DND-41 (cell line): Measurements from ENCODE around the gene LGALS3BP.
"Not testable (repeated sequence)": the region's sequence is repeated elsewhere in the genome, so short reads cannot be mapped to it uniquely, and the experiment has no call there.

Experiments used
- ATAC-seq: fragments of 200-7000 bp; cut with Tn5 transposase; 3 replicates; pipeline ENCODE4 v1.9.1; 2021; ENCODE audit warnings: low read depth; ENCODE audit not compliant: insufficient read depth
- DNase-seq: peaks from one replicate; pipeline ENCODE4 v3.0.0-alpha.2; 2020
- H2AFZ ChIP-seq: 2 replicates; pipeline ENCODE4 v1.6.0; 2012; ENCODE audit warnings: low read depth, low read length
- H3K27ac ChIP-seq: 2 replicates; pipeline ENCODE4 v1.5.1; 2012; ENCODE audit warnings: low read length, inconsistent platforms
- H3K27me3 ChIP-seq: fragments of 200-600 bp; sonication (generic); 2 replicates; pipeline ENCODE4 v1.6.0; 2012; ENCODE audit warnings: low read length, mild to moderate bottlenecking, inconsistent platforms; ENCODE audit not compliant: insufficient read depth, poor library complexity
- H3K36me3 ChIP-seq: 2 replicates; pipeline ENCODE4 v1.5.1; 2012; ENCODE audit warnings: low read length, inconsistent platforms; ENCODE audit not compliant: insufficient read depth
- H3K4me1 ChIP-seq: 2 replicates; pipeline ENCODE4 v1.5.1; 2012; ENCODE audit warnings: mild to moderate bottlenecking, low read length; ENCODE audit not compliant: insufficient read depth
- H3K4me2 ChIP-seq: 2 replicates; pipeline ENCODE4 v1.6.0; 2012; ENCODE audit warnings: mild to moderate bottlenecking, moderate library complexity, low read length, inconsistent platforms; ENCODE audit not compliant: insufficient read depth
- H3K4me3 ChIP-seq, 2 experiments: fragments of 200-600 bp in 1 of 2; shearing (Covaris generic) in 1 of 2; 2 replicates each; pipeline ENCODE4 v1.5.1; 2012 to 2016; ENCODE audit warnings: inconsistent platforms in 2 of 2, low read length in 2 of 2, mild to moderate bottlenecking in 2 of 2, low read depth in 1 of 2, moderate library complexity in 1 of 2
- H3K79me2 ChIP-seq: 2 replicates; pipeline ENCODE4 v1.6.0; 2012; ENCODE audit warnings: low read length, inconsistent platforms; ENCODE audit not compliant: insufficient read depth
- H3K9ac ChIP-seq: 2 replicates; pipeline ENCODE4 v1.6.0; 2012; ENCODE audit warnings: low read depth, mild to moderate bottlenecking, inconsistent platforms, low read length, moderate library complexity
- H3K9me3 ChIP-seq: 2 replicates; pipeline ENCODE4 v1.5.1; 2012; ENCODE audit warnings: low read length, moderate library complexity, mild to moderate bottlenecking, inconsistent platforms; ENCODE audit not compliant: insufficient read depth, severe bottlenecking
- H4K20me1 ChIP-seq: 2 replicates; pipeline ENCODE4 v1.6.0; 2012; ENCODE audit warnings: low read length; ENCODE audit not compliant: insufficient read depth
- CTCF ChIP-seq: IDR thresholded peaks from 2 replicates; pipeline ENCODE4 v1.5.1; 2012; ENCODE audit warnings: borderline replicate concordance, low read length, moderate library complexity, mild to moderate bottlenecking; ENCODE audit not compliant: poor library complexity, severe bottlenecking; ENCODE audit errors: extremely low read depth
- EZH2 ChIP-seq: IDR thresholded peaks from 3 replicates; pipeline ENCODE4 v1.6.1; 2012; ENCODE audit warnings: borderline replicate concordance, low read depth, mild to moderate bottlenecking, moderate library complexity, low read length, inconsistent platforms; ENCODE audit not compliant: severe bottlenecking

The LGALS3BP gene

GRCh38 chr17:78947235-78948149 is 32.2 kb downstream of the LGALS3BP start:
- no peak overlapping the region for H3K4me2 ChIP-seq
- H2AFZ ChIP-seq = no peak overlapping the region
- H4K20me1 ChIP-seq = no peaks in the 10 kb centered on the region
- DNase-seq (no peak), ATAC-seq (no peak)
- no peaks in the 10 kb centered on the region for H3K4me1 ChIP-seq
- H3K9me3 ChIP-seq = peaks cover 7% of the 10 kb centered on the region
- no peaks in the 10 kb centered on the region for H3K36me3 ChIP-seq
- H3K27me3 ChIP-seq = no peaks in the 10 kb centered on the region
- TF ChIP-seq CTCF (no peak), EZH2 (no peak)
- H3K4me3 ChIP-seq = no peak overlapping the region
- no peak overlapping the region for H3K27ac ChIP-seq
- H3K9ac ChIP-seq = no peak overlapping the region
- H3K79me2 ChIP-seq = no peaks in the 10 kb centered on the region

GRCh38 chr17:78946631-78947030 is 33.1 kb downstream of the LGALS3BP start:
- DNase-seq (no peak), ATAC-seq (no peak)
- H3K27ac ChIP-seq = no peak overlapping the region
- H3K4me3 ChIP-seq = no peak overlapping the region
- H3K79me2 ChIP-seq = no peaks in the 10 kb centered on the region
- H3K9me3 ChIP-seq = peaks cover 7% of the 10 kb centered on the region
- no peaks in the 10 kb centered on the region for H4K20me1 ChIP-seq
- H2AFZ ChIP-seq = no peak overlapping the region
- TF ChIP-seq CTCF (no peak), EZH2 (no peak)
- no peak overlapping the region for H3K4me2 ChIP-seq
- H3K9ac ChIP-seq = no peak overlapping the region
- no peaks in the 10 kb centered on the region for H3K4me1 ChIP-seq
- H3K36me3 ChIP-seq = no peaks in the 10 kb centered on the region
- H3K27me3 ChIP-seq = no peaks in the 10 kb centered on the region

GRCh38 chr17:78946131-78946530 is 33.6 kb downstream of the LGALS3BP start:
- peaks cover 5% of the 10 kb centered on the region for H3K9me3 ChIP-seq
- ATAC-seq (no peak), DNase-seq (no peak)
- no peaks in the 10 kb centered on the region for H3K27me3 ChIP-seq
- no peak overlapping the region for H3K9ac ChIP-seq
- no peaks in the 10 kb centered on the region for H3K36me3 ChIP-seq
- H2AFZ ChIP-seq = no peak overlapping the region
- no peaks in the 10 kb centered on the region for H3K4me1 ChIP-seq
- no peak overlapping the region for H3K27ac ChIP-seq
- H3K4me3 ChIP-seq = no peak overlapping the region
- no peak overlapping the region for H3K4me2 ChIP-seq
- no peaks in the 10 kb centered on the region for H3K79me2 ChIP-seq
- TF ChIP-seq EZH2 = no peak
- no peak for TF ChIP-seq CTCF
- H4K20me1 ChIP-seq = no peaks in the 10 kb centered on the region

GRCh38 chr17:78945455-78945854 is 34.3 kb downstream of the LGALS3BP start:
- not testable (repeated sequence) for H3K4me3 ChIP-seq, H4K20me1 ChIP-seq, H3K4me2 ChIP-seq, H3K79me2 ChIP-seq, H2AFZ ChIP-seq, H3K9ac ChIP-seq, H3K27me3 ChIP-seq, H3K9me3 ChIP-seq, H3K4me1 ChIP-seq, ATAC-seq, H3K36me3 ChIP-seq, H3K27ac ChIP-seq, DNase-seq
